IMR-90 (cell line): Measurements from ENCODE around the gene ABCG8. TPM values are rescaled to one million over a fixed set of nuclear protein-coding genes. Genes with fewer than 3 reads are reported as not detected.

Experiments
- ATAC-seq: fragments of 200-7000 bp; cut with Tn5 transposase; 2 replicates; pipeline ENCODE4 v1.9.1; 2020; ENCODE audit warnings: low read depth, mild to moderate bottlenecking, moderate library complexity
- BruUV-seq: library from RNA; stranded (reverse); fragments of 400-500 nt; replicated peaks from 2 replicates; lab custom pipeline; 2021; lab: Mats Ljungman, UMichigan
- CTCF ChIA-PET: fragments of 300-600 bp; formaldehyde crosslinking; extraction: SDS; loops from one replicate; lab custom pipeline; 2021; ENCODE audit warnings: antibody characterized with exemption; lab: Yijun Ruan, JAX
- POLR2A ChIA-PET: fragments of 300-600 bp; sonication (Branson Sonifier 250); formaldehyde crosslinking; loops from one replicate; lab custom pipeline; 2022; ENCODE audit warnings: antibody characterized with exemption; ENCODE audit not compliant: unreplicated experiment; lab: Charles Lee
- DNase-seq: peaks from one replicate; pipeline ENCODE4 v3.0.0; 2013
- H2AFZ ChIP-seq: replicated peaks from 2 replicates; pipeline ENCODE3; 2013; ENCODE audit warnings: low read length, mild to moderate bottlenecking; ENCODE audit not compliant: poor library complexity
- H2AK5ac ChIP-seq: 2 replicates; pipeline ENCODE4 v1.6.1; 2013; ENCODE audit warnings: low read depth, low read length, inconsistent platforms
- H2AK9ac ChIP-seq: replicated peaks from 2 replicates; pipeline ENCODE3; 2013; ENCODE audit warnings: mild to moderate bottlenecking, low read depth, low read length, moderate library complexity; ENCODE audit not compliant: poor library complexity
- H2BK120ac ChIP-seq: 2 replicates; pipeline ENCODE4 v1.6.1; 2013; ENCODE audit warnings: low read depth, low read length, inconsistent platforms
- H2BK15ac ChIP-seq: 3 replicates; pipeline ENCODE4 v1.6.1; 2013; ENCODE audit warnings: low read depth, low read length, inconsistent platforms
- H2BK20ac ChIP-seq: 2 replicates; pipeline ENCODE4 v1.6.1; 2013; ENCODE audit warnings: low read depth, mild to moderate bottlenecking, inconsistent platforms, low read length, moderate library complexity
- H2BK5ac ChIP-seq: 2 replicates; pipeline ENCODE4 v1.6.1; 2013; ENCODE audit warnings: mild to moderate bottlenecking, low read depth, low read length, inconsistent platforms; ENCODE audit not compliant: poor library complexity, severe bottlenecking
- H3K14ac ChIP-seq: replicated peaks from 2 replicates; pipeline ENCODE4 v1.6.1; 2013; ENCODE audit warnings: low read depth, low read length, inconsistent platforms
- H3K18ac ChIP-seq: 2 replicates; pipeline ENCODE4 v1.6.1; 2013; ENCODE audit warnings: low read depth, low read length, control low read depth
- H3K23ac ChIP-seq: 2 replicates; pipeline ENCODE4 v1.6.1; 2013; ENCODE audit warnings: low read depth, low read length, inconsistent platforms
- H3K27ac ChIP-seq: 2 replicates; pipeline ENCODE4 v1.5.1; 2013; ENCODE audit warnings: mild to moderate bottlenecking, control low read depth, low read length; ENCODE audit not compliant: insufficient read depth
- H3K27me3 ChIP-seq: 2 replicates; pipeline ENCODE4 v1.6.1; 2013; ENCODE audit warnings: low read length; ENCODE audit not compliant: control insufficient read depth, insufficient read depth
- H3K36me3 ChIP-seq: 2 replicates; pipeline ENCODE4 v1.6.1; 2013; ENCODE audit warnings: low read length, mixed read lengths; ENCODE audit not compliant: control insufficient read depth, insufficient read depth
- H3K4ac ChIP-seq: 2 replicates; pipeline ENCODE4 v1.6.1; 2013; ENCODE audit warnings: low read depth, low read length, inconsistent platforms
- H3K4me1 ChIP-seq: 2 replicates; pipeline ENCODE4 v1.6.1; 2013; ENCODE audit warnings: low read length, mixed read lengths; ENCODE audit not compliant: control insufficient read depth, insufficient read depth
- H3K4me2 ChIP-seq: 2 replicates; pipeline ENCODE4 v1.6.1; 2013; ENCODE audit warnings: low read depth, mild to moderate bottlenecking, control low read depth, low read length, moderate library complexity
- H3K4me3 ChIP-seq: 2 replicates; pipeline ENCODE4 v1.5.1; 2013; ENCODE audit warnings: low read depth, mild to moderate bottlenecking, control low read depth, low read length, moderate library complexity; ENCODE audit not compliant: insufficient read depth
- H3K56ac ChIP-seq: 2 replicates; pipeline ENCODE4 v1.6.1; 2013; ENCODE audit warnings: low read length, inconsistent platforms; ENCODE audit not compliant: insufficient read depth; ENCODE audit errors: extremely low read depth
- H3K79me1 ChIP-seq, 2 experiments: 2 replicates each; pipeline ENCODE4 v1.6.1; 2013; ENCODE audit warnings: low read length in 2 of 2, inconsistent platforms in 1 of 2, low read depth in 1 of 2
- H3K9ac ChIP-seq: 2 replicates; pipeline ENCODE4 v1.6.1; 2013; ENCODE audit warnings: low read depth, low read length, control low read depth
- H3K9me1 ChIP-seq: 2 replicates; pipeline ENCODE4 v1.6.1; 2013; ENCODE audit warnings: low read length, inconsistent platforms; ENCODE audit not compliant: insufficient read depth
- H3K9me3 ChIP-seq: 2 replicates; pipeline ENCODE4 v1.6.1; 2013; ENCODE audit warnings: low read length; ENCODE audit not compliant: control insufficient read depth, insufficient read depth
- H4K20me1 ChIP-seq: 2 replicates; pipeline ENCODE4 v1.6.1; 2013; ENCODE audit warnings: low read length, inconsistent platforms; ENCODE audit not compliant: insufficient read depth
- H4K5ac ChIP-seq: 2 replicates; pipeline ENCODE4 v1.6.1; 2013; ENCODE audit warnings: mild to moderate bottlenecking, low read depth, low read length, control low read depth
- H4K8ac ChIP-seq, 2 experiments: 2 replicates each; pipeline ENCODE4 v1.6.1; 2013; ENCODE audit warnings: low read depth in 2 of 2, low read length in 2 of 2, control low read depth in 1 of 2, inconsistent platforms in 1 of 2
- H4K91ac ChIP-seq: 2 replicates; pipeline ENCODE4 v1.6.1; 2013; ENCODE audit warnings: low read depth, low read length, inconsistent platforms; ENCODE audit not compliant: insufficient read depth
- BHLHE40 ChIP-seq: fragments of 150-350 bp; IDR thresholded peaks from 2 replicates; pipeline ENCODE4 v1.6.1; 2016; ENCODE audit warnings: mild to moderate bottlenecking, low read depth, low read length
- CHD1 ChIP-seq: IDR thresholded peaks from 2 replicates; pipeline ENCODE4 v1.6.1; 2012; ENCODE audit warnings: low read depth, low read length, improper control_type of control experiment
- ELK1 ChIP-seq: fragments of 150-350 bp; IDR thresholded peaks from 2 replicates; pipeline ENCODE4 v1.6.1; 2016; ENCODE audit warnings: low read depth, mild to moderate bottlenecking, low read length, moderate library complexity, borderline replicate concordance
- MAFK ChIP-seq: IDR thresholded peaks from 2 replicates; pipeline ENCODE4 v1.6.1; 2012; ENCODE audit warnings: low read depth, low read length, improper control_type of control experiment
- MAZ ChIP-seq: IDR thresholded peaks from 2 replicates; pipeline ENCODE4 v1.6.1; 2012; ENCODE audit warnings: low read depth, mild to moderate bottlenecking, low read length, improper control_type of control experiment, moderate library complexity, borderline replicate concordance
- POLR2A ChIP-seq: IDR thresholded peaks from 2 replicates; pipeline ENCODE4 v1.6.1; 2012; ENCODE audit warnings: mild to moderate bottlenecking, low read depth, low read length
- RCOR1 ChIP-seq: IDR thresholded peaks from 2 replicates; pipeline ENCODE4 v1.6.1; 2012; ENCODE audit warnings: mild to moderate bottlenecking, low read length, improper control_type of control experiment; ENCODE audit not compliant: insufficient replicate concordance
- RFX5 ChIP-seq: IDR thresholded peaks from 2 replicates; pipeline ENCODE4 v1.8.0; 2012; ENCODE audit warnings: low read depth, mild to moderate bottlenecking, low read length, moderate library complexity
- SMC3 ChIP-seq: fragments of 150-350 bp; IDR thresholded peaks from 2 replicates; pipeline ENCODE4 v1.6.1; 2016; ENCODE audit warnings: low read depth, mild to moderate bottlenecking, antibody characterized with exemption, low read length, moderate library complexity
- WGBS, 2 experiments: methylation state at CpG; one replicate each; pipeline versions ENCODE4 v1.1.5 to v1.1.7; 2013; ENCODE audit warnings: missing lambda C conversion rate in 2 of 2; ENCODE audit not compliant: insufficient read length in 1 of 2; ENCODE audit errors: extremely low coverage in 2 of 2; 5-methylcytosine and 5-hydroxymethylcytosine counted together
- dilution Hi-C: fragments of 300-500 bp; cut with HindIII; formaldehyde crosslinking; loops from one replicate; pipeline ENCODE4 v1.14.3; 2018; ENCODE audit warnings: low sequenced_read_pairs; ENCODE audit not compliant: unreplicated experiment
- in situ Hi-C: fragments of 300-500 bp; cut with MboI; formaldehyde crosslinking; loops from 3 replicates; pipeline ENCODE4 v1.14.3; 2019; ENCODE audit warnings: low sequenced_read_pairs, inconsistent platforms, mixed read lengths
- intact Hi-C: fragments of 100-400 bp; cut with micrococcal nuclease; formaldehyde crosslinking; loops from 2 replicates; pipeline ENCODE4 v1.10.0; 2022
- polyA plus RNA-seq, 3 experiments: library from polyadenylated mRNA; depleted of rRNA; stranded (reverse); fragments of >200 nt; gene quantifications; 2 replicates each; pipeline ENCODE4 v1.2.3, GENCODE V29; 2012; ENCODE audit warnings: low replicate concordance in 1 of 3
- total RNA-seq: library from RNA; depleted of rRNA; stranded (reverse); fragments of >200 nt; gene quantifications from 2 replicates; pipeline ENCODE4 v1.2.3, GENCODE V29; 2012

ABCG8 gene
- total and polyA plus RNA-seq, 2 of the 4 experiments (the other 2 are of a cell fraction): not detected

GRCh38 chr2:43840965-43841364 lies 2.2 kb downstream of the ABCG8 start:
- no peaks in the 10 kb centered on the region for H3K9me1 ChIP-seq
- in situ Hi-C loops: no loop called here

More at GRCh38 chr2:43840965-43841364, 2.2 kb downstream of the ABCG8 start:
- Histone ChIP-seq H3K56ac (no peak overlapping the region), H2BK20ac (no peak overlapping the region), H3K9me3 (no peaks in the 10 kb centered on the region), H4K8ac (no peak overlapping the region), H2AFZ (no peak overlapping the region), H4K91ac (no peak overlapping the region), H3K4ac (no peak overlapping the region), H4K20me1 (no peaks in the 10 kb centered on the region), H2AK5ac (no peak overlapping the region), H2BK15ac (no peak overlapping the region), H3K4me1 (no peaks in the 10 kb centered on the region), H3K23ac (no peak overlapping the region), H3K36me3 (no peaks in the 10 kb centered on the region), H3K4me2 (no peak overlapping the region), H3K18ac (no peak overlapping the region), H2AK9ac (no peak overlapping the region), H2BK5ac (no peak overlapping the region), H3K14ac (no peak overlapping the region), H3K4me3 (no peak overlapping the region), H4K5ac (no peak overlapping the region), H2BK120ac (no peak overlapping the region), H3K27ac (no peak overlapping the region), H3K27me3 (peaks cover 56% of the 10 kb centered on the region), H3K79me1 (no peaks in the 10 kb centered on the region), H3K9ac (no peak overlapping the region)
- DNase-seq (no peak), ATAC-seq (no peak)
- intact Hi-C loops (no loop called here), dilution Hi-C loops (no loop called here)
- no TSS peak for BruUV-seq
- WGBS, 2 experiments: 100% methylated on average over 1 of the region's 5 CpGs; no CpG with 5 or more reads in 1 of the 2 experiments
- TF ChIP-seq MAZ: no peak
- no peak for TF ChIP-seq SMC3
- no peak for TF ChIP-seq POLR2A
- no peak for TF ChIP-seq RFX5
- no peak for TF ChIP-seq CHD1
- TF ChIP-seq MAFK: no peak
- no peak for TF ChIP-seq ELK1
- TF ChIP-seq BHLHE40: no peak
- TF ChIP-seq RCOR1: no peak
- CTCF ChIA-PET: interaction anchor here (0.6 kb wide), 1 partner anchor 205 kb away, joined by 3 read pairs; no protein-coding TSS in a partner anchor
- POLR2A ChIA-PET: no interaction called here
